Heart left ventricle (tissue), 13 donors: ENCODE measurements around the gene ATP2B2.

Experiments used
- POLR2A ChIP-seq, 2 donors: fragments of 450-650 bp; IDR thresholded peaks; one replicate each; pipeline ENCODE4 v1.6.1; 2017; ENCODE audit warnings: antibody characterized with exemption in 2 of 2, mild to moderate bottlenecking in 2 of 2, moderate library complexity in 2 of 2
- TF ChIP-seq, protein P1 (sequence below), 12 donors: fragments of 200-600 bp; sonication (generic) in 4 of 12; IDR thresholded peaks; one replicate each; pipeline versions ENCODE4 v1.5.0 to v1.8.0; 2018 to 2022; ENCODE audit warnings: antibody characterized with exemption in 12 of 12, mild to moderate bottlenecking in 5 of 12
- donor health status: ischemic (EF 13 %, LVEDD 7.1; RV severe dilation, severe dysfunction).
- donor health status: DM: no; HTN: yes; CAD: no.
- donor health status: DM: no; HTN: no; CAD: no.
- donor health status: ischemic (EF 25% LVEDD 6.9; RV normal size, moderate dysfunction).
- donor health status: ischemic (EF 25% LVEDD 5.7; RV mildly dilated, moderate dysfunction).
- donor health status: ischemic (EF 35%, LVEDD 5.7; RV mildly dilated, moderate dysfunction).
- donor health status: nonischemic (EF 11% LVEDD 7.7; RV severe dilation, severe dysfunction).
- donor health status: DM: yes; HTN: yes; CAD: no.
- donor health status: PGD.
- donor health status: ischemic (EF 29% LVEDD 5.4; RV normal size, mild dysfunction).
- donor health status: nonischemic (EF 23%, LVEDD 6.1; RV moderate dilation, normal function).

DNA sequence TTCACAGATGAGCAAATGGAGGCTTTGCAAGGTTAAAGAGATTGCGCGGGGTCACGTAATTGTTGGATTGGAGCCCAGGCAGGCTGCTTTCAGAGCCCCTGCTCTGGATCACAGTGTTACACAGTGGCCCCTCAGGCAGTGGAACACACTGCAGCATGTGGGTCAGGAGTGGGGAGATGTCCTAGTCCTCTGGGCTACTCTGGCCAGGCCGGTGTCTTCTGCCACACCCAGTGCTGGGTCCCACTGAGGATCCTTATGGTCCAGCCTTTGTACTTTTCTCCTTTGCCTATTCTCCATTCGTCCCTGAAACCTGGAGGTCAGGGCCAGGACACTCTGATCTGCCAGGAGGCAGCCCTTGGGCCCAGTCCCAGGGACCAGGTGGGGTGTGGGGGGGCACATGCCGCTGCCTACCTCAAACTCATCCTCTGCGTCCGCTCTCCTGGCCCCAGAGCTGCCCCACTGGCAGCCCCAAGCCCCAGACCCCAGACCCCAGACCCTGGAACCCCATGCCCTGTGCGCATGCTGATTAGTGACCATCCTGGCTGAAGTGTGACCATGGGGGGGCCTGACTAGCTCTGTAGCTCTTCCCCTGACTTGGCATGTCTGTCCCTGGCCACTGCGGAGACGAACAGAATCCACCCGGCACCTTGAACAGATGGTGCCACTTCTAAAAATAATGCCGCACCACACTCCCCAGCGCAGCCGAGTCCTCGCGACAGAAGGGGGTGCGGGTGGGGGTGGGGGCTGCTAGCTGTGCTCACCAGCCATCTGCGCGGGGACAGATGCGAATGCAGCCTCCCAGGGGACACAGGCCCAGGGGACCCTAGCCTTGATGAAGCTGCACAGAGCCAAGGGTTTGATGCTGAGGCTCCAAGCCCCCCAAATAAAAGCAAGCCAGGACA, 41.6 kb downstream of the ATP2B2 start:
- TF ChIP-seq, protein P1, sequence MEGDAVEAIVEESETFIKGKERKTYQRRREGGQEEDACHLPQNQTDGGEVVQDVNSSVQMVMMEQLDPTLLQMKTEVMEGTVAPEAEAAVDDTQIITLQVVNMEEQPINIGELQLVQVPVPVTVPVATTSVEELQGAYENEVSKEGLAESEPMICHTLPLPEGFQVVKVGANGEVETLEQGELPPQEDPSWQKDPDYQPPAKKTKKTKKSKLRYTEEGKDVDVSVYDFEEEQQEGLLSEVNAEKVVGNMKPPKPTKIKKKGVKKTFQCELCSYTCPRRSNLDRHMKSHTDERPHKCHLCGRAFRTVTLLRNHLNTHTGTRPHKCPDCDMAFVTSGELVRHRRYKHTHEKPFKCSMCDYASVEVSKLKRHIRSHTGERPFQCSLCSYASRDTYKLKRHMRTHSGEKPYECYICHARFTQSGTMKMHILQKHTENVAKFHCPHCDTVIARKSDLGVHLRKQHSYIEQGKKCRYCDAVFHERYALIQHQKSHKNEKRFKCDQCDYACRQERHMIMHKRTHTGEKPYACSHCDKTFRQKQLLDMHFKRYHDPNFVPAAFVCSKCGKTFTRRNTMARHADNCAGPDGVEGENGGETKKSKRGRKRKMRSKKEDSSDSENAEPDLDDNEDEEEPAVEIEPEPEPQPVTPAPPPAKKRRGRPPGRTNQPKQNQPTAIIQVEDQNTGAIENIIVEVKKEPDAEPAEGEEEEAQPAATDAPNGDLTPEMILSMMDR (IDR thresholded peaks at IDR 0.05), result no peak
- TF ChIP-seq POLR2A (IDR thresholded peaks at IDR 0.05), result no peak
